Measurements from ENCODE around the gene PTMA. TPM values are rescaled to one million over a fixed set of nuclear protein-coding genes. Genes with fewer than 3 reads are reported as not detected.

PTMA gene
- total RNA-seq, 5 donors from 2014 or later (not counting 1 experiment from before 2014, with no cell fraction given) = 1,067 to 1,378 (median 1,149) TPM

- WGBS (ENCODE audit: insufficient coverage) = 86% methylated on average over 9 of the region's 11 CpGs
- Histone ChIP-seq H3K9me3 (no peaks in the 10 kb centered on the region), H3K4me1 (ENCODE audit: control insufficient read depth in 1 of 2, extremely low read depth in 1 of 2, insufficient read depth in 2 of 2, low read length in 2 of 2) (peaks cover 11 to 34% of the 10 kb centered on the region in 2 experiments), H3K27ac (ENCODE audit: low read length) (no peak overlapping the region), H3K27me3 (replicated peaks in 1 of 2; ENCODE audit: control insufficient read depth in 2 of 2, extremely low read depth in 1 of 2, insufficient read depth in 2 of 2, low read length in 1 of 2) (peaks cover 0 to 19% of the 10 kb centered on the region in 2 experiments), H3K4me3 (ENCODE audit: control insufficient read depth in 1 of 2, extremely low read depth in 1 of 2, low read length in 1 of 2) (no peak overlapping the region), H3K36me3 (ENCODE audit: control insufficient read depth in 2 of 2, extremely low read depth in 1 of 2, insufficient read depth in 1 of 2, low read length in 1 of 2) (no peaks in the 10 kb centered on the region)
- Mint-ChIP-seq H3K36me3 (no peaks in the 10 kb centered on the region), H3K27me3 (no peaks in the 10 kb centered on the region), H3K9me3 (no peaks in the 10 kb centered on the region), H3K4me3 (no peak overlapping the region), H3K4me1 (peaks cover 0 to 13% (median 12%) of the 10 kb centered on the region in 3 donors), H3K27ac (no peak overlapping the region)
- ChIA-PET POLR2A (interaction anchor here in 1 of 2 donors (0.7 kb wide), 1 partner anchor 31 kb away, joined by 7 read pairs; no protein-coding TSS in a partner anchor), CTCF (interaction anchor here (0.7 to 1.2 kb wide), 2 partner anchors 8 to 40 kb away, joined by 3 to 4 read pairs; no protein-coding TSS in a partner anchor)
- no peak for ATAC-seq (replicated peaks in 1 of 4)
- DNase-seq = no peak
Measured at GRCh38 chr2:231667096-231667427, 41.3 kb upstream of the PTMA start.

DNA sequence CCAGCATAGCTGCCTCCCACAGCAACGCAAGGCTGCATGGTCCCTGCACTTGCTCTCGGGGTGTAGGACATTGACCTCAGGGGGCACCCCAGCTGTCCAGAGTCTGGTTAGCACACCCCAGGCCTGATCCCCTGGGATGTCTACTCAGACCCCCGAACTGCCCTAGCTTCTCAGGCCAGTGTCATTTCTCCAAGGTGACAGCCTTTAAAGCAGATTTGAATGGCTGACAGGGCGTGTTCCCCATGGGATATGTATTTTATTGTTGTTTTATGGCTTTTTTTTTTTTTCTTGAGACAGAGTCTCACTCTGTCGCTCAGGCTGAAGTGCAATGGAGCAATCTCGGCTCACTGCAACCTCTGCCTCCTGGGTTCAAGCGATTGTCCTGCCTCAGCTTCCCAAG lies 40.8 kb upstream of the PTMA start:
- H3K36me3 ChIP-seq (ENCODE audit: control insufficient read depth in 2 of 2, extremely low read depth in 1 of 2, insufficient read depth in 1 of 2, low read length in 1 of 2) = no peaks in the 10 kb centered on the region
- no peak overlapping the region for H3K27ac Mint-ChIP-seq
- no peak for ATAC-seq (replicated peaks in 1 of 4)
- H3K4me1 ChIP-seq (ENCODE audit: control insufficient read depth in 1 of 2, extremely low read depth in 1 of 2, insufficient read depth in 2 of 2, low read length in 2 of 2) = peaks cover 11 to 32% of the 10 kb centered on the region in 2 experiments
- POLR2A ChIA-PET = interaction anchor here in 1 of 2 donors (0.7 kb wide), 1 partner anchor 32 kb away, joined by 7 read pairs; no protein-coding TSS in a partner anchor
- H3K27me3 Mint-ChIP-seq = no peaks in the 10 kb centered on the region
- no peak overlapping the region for H3K27ac ChIP-seq (ENCODE audit: low read length)
- CTCF ChIA-PET = interaction anchor here (0.7 to 1.2 kb wide), 3 partner anchors 8 to 96 kb away, joined by 3 to 5 read pairs (median 4); no protein-coding TSS in a partner anchor
- no peak for DNase-seq
- H3K27me3 ChIP-seq (replicated peaks in 1 of 2; ENCODE audit: control insufficient read depth in 2 of 2, extremely low read depth in 1 of 2, insufficient read depth in 2 of 2, low read length in 1 of 2) = peaks cover 0 to 21% of the 10 kb centered on the region in 2 experiments
- peaks cover 0 to 12% (median 10%) of the 10 kb centered on the region in 3 donors for H3K4me1 Mint-ChIP-seq
- WGBS (ENCODE audit: insufficient coverage) = 100% methylated on average over 3 of the region's 7 CpGs
- no peak overlapping the region for H3K4me3 Mint-ChIP-seq
- no peak overlapping the region for H3K4me3 ChIP-seq (ENCODE audit: control insufficient read depth in 1 of 2, extremely low read depth in 1 of 2, low read length in 1 of 2)
- no peaks in the 10 kb centered on the region for H3K36me3 Mint-ChIP-seq
- no peaks in the 10 kb centered on the region for H3K9me3 Mint-ChIP-seq
- no peaks in the 10 kb centered on the region for H3K9me3 ChIP-seq

GRCh38 chr2:231668981-231669380 lies 39.3 kb upstream of the PTMA start:
- DNase-seq (no peak), ATAC-seq (replicated peaks in 1 of 4) (no peak)
- no peaks in the 10 kb centered on the region for H3K36me3 Mint-ChIP-seq
- Histone ChIP-seq H3K9me3 (no peaks in the 10 kb centered on the region), H3K36me3 (ENCODE audit: control insufficient read depth in 2 of 2, extremely low read depth in 1 of 2, insufficient read depth in 1 of 2, low read length in 1 of 2) (no peaks in the 10 kb centered on the region), H3K27ac (ENCODE audit: low read length) (no peak overlapping the region), H3K27me3 (replicated peaks in 1 of 2; ENCODE audit: control insufficient read depth in 2 of 2, extremely low read depth in 1 of 2, insufficient read depth in 2 of 2, low read length in 1 of 2) (peaks cover 0 to 24% of the 10 kb centered on the region in 2 experiments), H3K4me1 (ENCODE audit: control insufficient read depth in 1 of 2, extremely low read depth in 1 of 2, insufficient read depth in 2 of 2, low read length in 2 of 2) (peaks cover 11 to 24% of the 10 kb centered on the region in 2 experiments), H3K4me3 (ENCODE audit: control insufficient read depth in 1 of 2, extremely low read depth in 1 of 2, low read length in 1 of 2) (no peak overlapping the region)
- ChIA-PET POLR2A (no interaction called here), CTCF (no interaction called here)
- H3K9me3 Mint-ChIP-seq = no peaks in the 10 kb centered on the region
- WGBS (ENCODE audit: insufficient coverage) = no CpG with 5 or more reads among the region's 2 CpGs
- no peaks in the 10 kb centered on the region for H3K27me3 Mint-ChIP-seq
- peaks cover 0 to 6% (median 2%) of the 10 kb centered on the region in 3 donors for H3K4me1 Mint-ChIP-seq
- no peak overlapping the region for H3K4me3 Mint-ChIP-seq
- no peak overlapping the region for H3K27ac Mint-ChIP-seq

GRCh38 chr2:231671270-231672050 lies 36.9 kb upstream of the PTMA start:
- peaks cover 0 to 7% (median 3%) of the 10 kb centered on the region in 3 donors for H3K4me1 Mint-ChIP-seq
- peak overlapping the region in 1 of 3 donors; percentile 31 for H3K4me3 Mint-ChIP-seq
- ChIA-PET CTCF (interaction anchor here in 1 of 2 donors (0.6 to 1.2 kb wide), 3 partner anchors 12 to 242 kb away, joined by 3 to 6 read pairs (median 3); no protein-coding TSS in a partner anchor), POLR2A (no interaction called here)
- H3K27ac Mint-ChIP-seq = no peak overlapping the region
- Histone ChIP-seq H3K27ac (ENCODE audit: low read length) (peak overlapping the region; percentile 14), H3K4me3 (ENCODE audit: control insufficient read depth in 1 of 2, extremely low read depth in 1 of 2, low read length in 1 of 2) (peak overlapping the region in 1 of 2 donors; percentile 5), H3K27me3 (replicated peaks in 1 of 2; ENCODE audit: control insufficient read depth in 2 of 2, extremely low read depth in 1 of 2, insufficient read depth in 2 of 2, low read length in 1 of 2) (peaks cover 0 to 41% of the 10 kb centered on the region in 2 experiments), H3K4me1 (ENCODE audit: control insufficient read depth in 1 of 2, extremely low read depth in 1 of 2, insufficient read depth in 2 of 2, low read length in 2 of 2) (peaks cover 2 to 16% of the 10 kb centered on the region in 2 experiments), H3K36me3 (ENCODE audit: control insufficient read depth in 2 of 2, extremely low read depth in 1 of 2, insufficient read depth in 1 of 2, low read length in 1 of 2) (no peaks in the 10 kb centered on the region), H3K9me3 (no peaks in the 10 kb centered on the region)
- no peaks in the 10 kb centered on the region for H3K27me3 Mint-ChIP-seq
- DNase-seq (no peak), ATAC-seq (replicated peaks in 1 of 4) (no peak)
- H3K9me3 Mint-ChIP-seq = no peaks in the 10 kb centered on the region
- WGBS (ENCODE audit: insufficient coverage) = 78% methylated on average over 17 of the region's 17 CpGs
- H3K36me3 Mint-ChIP-seq = no peaks in the 10 kb centered on the region

GRCh38 chr2:231672617-231673347 lies 35.5 kb upstream of the PTMA start:
- Histone ChIP-seq H3K4me1 (ENCODE audit: control insufficient read depth in 1 of 2, extremely low read depth in 1 of 2, insufficient read depth in 2 of 2, low read length in 2 of 2) (peaks cover 2 to 12% of the 10 kb centered on the region in 2 experiments), H3K36me3 (ENCODE audit: control insufficient read depth in 2 of 2, extremely low read depth in 1 of 2, insufficient read depth in 1 of 2, low read length in 1 of 2) (no peaks in the 10 kb centered on the region), H3K9me3 (no peaks in the 10 kb centered on the region), H3K27me3 (replicated peaks in 1 of 2; ENCODE audit: control insufficient read depth in 2 of 2, extremely low read depth in 1 of 2, insufficient read depth in 2 of 2, low read length in 1 of 2) (peaks cover 0 to 36% of the 10 kb centered on the region in 2 experiments), H3K4me3 (ENCODE audit: control insufficient read depth in 1 of 2, extremely low read depth in 1 of 2, low read length in 1 of 2) (no peak overlapping the region), H3K27ac (ENCODE audit: low read length) (peak overlapping the region; percentile 41)
- Mint-ChIP-seq H3K4me3 (no peak overlapping the region), H3K9me3 (no peaks in the 10 kb centered on the region), H3K4me1 (peaks cover 4 to 8% (median 5%) of the 10 kb centered on the region in 3 donors), H3K27me3 (peaks cover 0 to 2% of the 10 kb centered on the region in 2 donors), H3K27ac (peak overlapping the region in 1 of 2 donors; percentile 49), H3K36me3 (no peaks in the 10 kb centered on the region)
- ChIA-PET POLR2A (interaction anchor here in 1 of 2 donors (0.6 kb wide), 1 partner anchor 50 kb away, joined by 3 read pairs; no protein-coding TSS in a partner anchor), CTCF (interaction anchor here in 1 of 2 donors (1.1 to 1.2 kb wide), 2 partner anchors 19 to 42 kb away, joined by 6 to 9 read pairs; no protein-coding TSS in a partner anchor)
- peak in 2 of 35 experiments; percentile 13 to 45 for DNase-seq
- 84% methylated on average over 7 of the region's 20 CpGs for WGBS (ENCODE audit: insufficient coverage)
- peak in 1 of 4 experiments; percentile 20 for ATAC-seq (replicated peaks in 1 of 4)

- Histone ChIP-seq H3K9me3 (no peaks in the 10 kb centered on the region), H3K27ac (ENCODE audit: low read length) (peak overlapping the region; percentile 41), H3K4me3 (ENCODE audit: control insufficient read depth in 1 of 2, extremely low read depth in 1 of 2, low read length in 1 of 2) (no peak overlapping the region), H3K4me1 (ENCODE audit: control insufficient read depth in 1 of 2, extremely low read depth in 1 of 2, insufficient read depth in 2 of 2, low read length in 2 of 2) (peaks cover 2 to 12% of the 10 kb centered on the region in 2 experiments), H3K27me3 (replicated peaks in 1 of 2; ENCODE audit: control insufficient read depth in 2 of 2, extremely low read depth in 1 of 2, insufficient read depth in 2 of 2, low read length in 1 of 2) (peaks cover 0 to 36% of the 10 kb centered on the region in 2 experiments), H3K36me3 (ENCODE audit: control insufficient read depth in 2 of 2, extremely low read depth in 1 of 2, insufficient read depth in 1 of 2, low read length in 1 of 2) (no peaks in the 10 kb centered on the region)
- H3K9me3 Mint-ChIP-seq = no peaks in the 10 kb centered on the region
- 67% methylated on average over 2 of the region's 6 CpGs for WGBS (ENCODE audit: insufficient coverage)
- H3K4me3 Mint-ChIP-seq = no peak overlapping the region
- CTCF ChIA-PET = interaction anchor here (0.6 to 1.1 kb wide), 3 partner anchors 14 to 56 kb away, joined by 3 to 9 read pairs (median 3); no protein-coding TSS in a partner anchor
- H3K27ac Mint-ChIP-seq = peak overlapping the region in 1 of 2 donors; percentile 61
- H3K4me1 Mint-ChIP-seq = peaks cover 5 to 8% (median 6%) of the 10 kb centered on the region in 3 donors
- no peaks in the 10 kb centered on the region for H3K36me3 Mint-ChIP-seq
- DNase-seq (no peak), ATAC-seq (replicated peaks in 1 of 4) (no peak)
- POLR2A ChIA-PET = interaction anchor here (0.6 kb wide), 2 partner anchors 50 to 209 kb away, joined by 3 read pairs; no protein-coding TSS in a partner anchor
- H3K27me3 Mint-ChIP-seq = peaks cover 0 to 2% of the 10 kb centered on the region in 2 donors
Measured at GRCh38 chr2:231673348-231673770, 35.0 kb upstream of the PTMA start.

Measured in T-cell (primary cell).